PC-9 (cell line): ENCODE data around the gene ZNF488.

Source experiments
- CTCF ChIP-seq: fragments of 200-600 bp; sonication (generic); conservative IDR thresholded peaks from 2 replicates; pipeline ENCODE4 v1.6.1; 2017; ENCODE audit warnings: mixed run types, antibody characterized with exemption, mild to moderate bottlenecking, moderate library complexity
- EZH2 ChIP-seq: fragments of 200-600 bp; sonication (generic); IDR thresholded peaks from 2 replicates; pipeline ENCODE4 v1.8.0; 2017; ENCODE audit warnings: antibody characterized with exemption, low read depth

GRCh38 chr10:47406548-47406869 is 22.4 kb upstream of the ZNF488 start:
- TF ChIP-seq CTCF (no peak), EZH2 (no peak)
